ENCODE measurements around the gene AGPS. TPM values are rescaled to one million over a fixed set of nuclear protein-coding genes. Genes with fewer than 3 reads are reported as not detected.

The AGPS gene
- total and polyA plus RNA-seq, 11 donors, result 4.2 to 36.6 (median 25.6) TPM

GRCh38 chr2:177402096-177402495, 9.5 kb downstream of the AGPS start:
- Histone ChIP-seq H3K27me3 (no peaks in the 10 kb centered on the region), H3K4me3 (no peak overlapping the region), H3K4me1 (peaks cover 0 to 68% (median 37%) of the 10 kb centered on the region in 12 donors), H3K27ac (no peak overlapping the region), H3K36me3 (no peaks in the 10 kb centered on the region), H3K9me3 (no peaks in the 10 kb centered on the region)
- no peak for TF ChIP-seq POLR2A (IDR thresholded peaks at IDR 0.05)
- TF ChIP-seq, protein P1, sequence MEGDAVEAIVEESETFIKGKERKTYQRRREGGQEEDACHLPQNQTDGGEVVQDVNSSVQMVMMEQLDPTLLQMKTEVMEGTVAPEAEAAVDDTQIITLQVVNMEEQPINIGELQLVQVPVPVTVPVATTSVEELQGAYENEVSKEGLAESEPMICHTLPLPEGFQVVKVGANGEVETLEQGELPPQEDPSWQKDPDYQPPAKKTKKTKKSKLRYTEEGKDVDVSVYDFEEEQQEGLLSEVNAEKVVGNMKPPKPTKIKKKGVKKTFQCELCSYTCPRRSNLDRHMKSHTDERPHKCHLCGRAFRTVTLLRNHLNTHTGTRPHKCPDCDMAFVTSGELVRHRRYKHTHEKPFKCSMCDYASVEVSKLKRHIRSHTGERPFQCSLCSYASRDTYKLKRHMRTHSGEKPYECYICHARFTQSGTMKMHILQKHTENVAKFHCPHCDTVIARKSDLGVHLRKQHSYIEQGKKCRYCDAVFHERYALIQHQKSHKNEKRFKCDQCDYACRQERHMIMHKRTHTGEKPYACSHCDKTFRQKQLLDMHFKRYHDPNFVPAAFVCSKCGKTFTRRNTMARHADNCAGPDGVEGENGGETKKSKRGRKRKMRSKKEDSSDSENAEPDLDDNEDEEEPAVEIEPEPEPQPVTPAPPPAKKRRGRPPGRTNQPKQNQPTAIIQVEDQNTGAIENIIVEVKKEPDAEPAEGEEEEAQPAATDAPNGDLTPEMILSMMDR (IDR thresholded peaks at IDR 0.05), result no peak
- ATAC-seq, result no peak
- intact Hi-C loops (cut with DNase I), result loop anchor here in 1 of 10 donors (10.0 kb wide), 1 partner anchor 137 kb away; the partner anchor contains the start of gene NFE2L2
- DNase-seq, result no peak
- 85 to 100% (median 89%) methylated on average over 1 of the region's 1 CpG for WGBS, 4 donors

DNA sequence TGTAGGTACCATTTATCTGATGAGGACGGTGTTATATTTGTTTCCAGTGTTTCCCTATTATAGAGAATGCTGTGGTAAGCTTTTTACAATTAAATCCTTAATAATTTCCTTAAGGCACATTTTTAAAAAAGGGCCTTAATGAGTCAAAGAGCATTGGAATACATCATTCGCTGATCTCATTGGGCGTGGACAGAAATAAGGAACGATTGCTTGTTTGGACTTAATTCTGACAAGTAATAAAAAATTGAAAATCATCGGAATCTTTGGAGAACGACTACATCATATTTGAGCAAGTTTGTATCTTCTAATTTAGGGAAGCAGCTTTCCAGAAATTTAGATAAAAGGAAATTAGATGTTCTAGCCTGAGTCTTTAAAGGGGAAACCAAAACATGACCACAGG, 11.3 kb downstream of the AGPS start:
- intact Hi-C loops (cut with DNase I), result loop anchor here in 1 of 10 donors (10.0 kb wide), 1 partner anchor 139 kb away; the partner anchor contains the start of gene NFE2L2
- H3K27ac ChIP-seq, result peak overlapping the region in 2 of 12 donors; percentile 20 to 28

DNA sequence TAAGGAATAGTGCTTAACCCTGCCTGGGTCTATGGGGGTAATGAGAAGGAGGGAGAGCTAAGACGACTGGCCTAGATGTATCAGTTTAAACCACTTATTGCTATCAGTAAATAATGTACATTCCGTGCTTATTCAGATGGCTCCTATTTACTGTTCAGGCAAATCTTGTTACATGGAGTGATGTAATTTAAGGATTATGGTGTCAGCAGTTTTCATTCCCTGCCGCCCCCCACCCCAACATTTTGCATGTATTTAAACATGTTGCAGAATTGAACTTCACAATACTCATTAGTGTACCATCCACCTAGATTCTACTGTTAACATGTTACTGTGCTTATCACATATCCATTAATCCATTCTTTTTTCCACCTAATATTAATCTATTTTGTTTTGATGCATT, 11.7 kb downstream of the AGPS start:
- Histone ChIP-seq H3K4me1 (peaks cover 0 to 50% (median 25%) of the 10 kb centered on the region in 12 donors), H3K27me3 (no peaks in the 10 kb centered on the region), H3K36me3 (no peaks in the 10 kb centered on the region), H3K9me3 (no peaks in the 10 kb centered on the region), H3K27ac (peak overlapping the region in 2 of 12 donors; percentile 16 to 20), H3K4me3 (peak overlapping the region in 1 of 12 donors; percentile 15)
- TF ChIP-seq, protein P1 (IDR thresholded peaks at IDR 0.05), result no peak
- TF ChIP-seq POLR2A (IDR thresholded peaks at IDR 0.05), result no peak
- 55 to 70% (median 64%) methylated on average over 3 of the region's 3 CpGs for WGBS, 4 donors
- ATAC-seq (no peak), DNase-seq (no peak)
- intact Hi-C loops (cut with DNase I), result loop anchor here in 1 of 10 donors (10.0 kb wide), 1 partner anchor 139 kb away; the partner anchor contains the start of gene NFE2L2

More for the DNA sequence above, 11.3 kb downstream of the AGPS start:
- peaks cover 0 to 54% (median 27%) of the 10 kb centered on the region in 12 donors for H3K4me1 ChIP-seq
- WGBS, 4 donors, result 72 to 81% (median 75%) methylated on average over 6 of the region's 6 CpGs
- no peaks in the 10 kb centered on the region for H3K36me3 ChIP-seq
- no peak for DNase-seq
- peak overlapping the region in 1 of 12 donors; percentile 15 for H3K4me3 ChIP-seq
- no peaks in the 10 kb centered on the region for H3K27me3 ChIP-seq
- H3K9me3 ChIP-seq, result no peaks in the 10 kb centered on the region
- TF ChIP-seq POLR2A (IDR thresholded peaks at IDR 0.05), result no peak
- TF ChIP-seq, protein P1 (IDR thresholded peaks at IDR 0.05), result no peak
- no peak for ATAC-seq

- TF ChIP-seq POLR2A (IDR thresholded peaks at IDR 0.05), result no peak
- TF ChIP-seq, protein P1 (IDR thresholded peaks at IDR 0.05), result no peak
- intact Hi-C loops (cut with DNase I), result loop anchor here in 1 of 10 donors (10.0 kb wide), 1 partner anchor 140 kb away; the partner anchor contains the start of gene NFE2L2
- H3K36me3 ChIP-seq, result no peaks in the 10 kb centered on the region
- no peak overlapping the region for H3K4me3 ChIP-seq
- H3K4me1 ChIP-seq, result peaks cover 0 to 42% (median 20%) of the 10 kb centered on the region in 12 donors
- DNase-seq, result no peak
- no peaks in the 10 kb centered on the region for H3K9me3 ChIP-seq
- no peak overlapping the region for H3K27ac ChIP-seq
- WGBS, 4 donors, result 86 to 89% (median 87%) methylated on average over 2 of the region's 2 CpGs
- no peaks in the 10 kb centered on the region for H3K27me3 ChIP-seq
- no peak for ATAC-seq
Measured at GRCh38 chr2:177405029-177405692, 12.6 kb downstream of the AGPS start.

Data from heart left ventricle (tissue), 16 donors.